CD4-positive, alpha-beta T cell treated with Interleukin-4 for 4 hours (primary cell): ENCODE data around the gene GRHL3.

Experiments
- DNase-seq: peaks from one replicate; pipeline ENCODE4 v3.0.0-alpha.2; 2020

GRHL3 gene

DNA sequence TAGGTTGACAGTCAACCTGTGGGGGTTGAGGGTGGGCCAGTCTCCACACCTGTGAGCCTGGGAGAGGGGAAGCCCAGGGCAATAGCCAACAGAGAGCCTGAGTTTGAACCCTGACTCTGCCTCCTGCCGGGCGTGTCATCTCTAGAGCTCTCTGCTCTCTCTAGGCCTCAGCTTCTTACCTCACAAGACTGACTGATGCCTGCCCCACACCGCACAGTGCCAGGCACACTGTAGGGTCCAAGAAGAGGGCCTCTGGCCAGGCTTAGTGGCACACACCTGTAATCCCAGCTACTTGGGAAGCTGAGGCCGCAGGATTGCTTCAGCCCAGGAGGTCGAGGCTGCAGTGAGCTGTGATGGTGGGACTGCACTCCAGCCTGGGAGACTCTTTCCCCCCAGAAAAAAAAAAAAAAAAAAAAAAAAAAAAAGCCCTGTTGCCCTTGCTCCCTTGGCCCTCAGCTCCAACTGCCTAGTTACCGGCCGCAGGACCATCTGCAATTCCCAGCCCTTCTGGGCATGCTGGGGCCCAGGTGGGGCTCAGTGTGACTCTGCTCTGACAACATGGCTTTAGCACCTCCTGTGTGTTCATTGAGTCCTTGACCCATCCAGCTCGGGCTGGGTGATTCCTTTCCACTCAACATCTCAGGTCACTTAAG, 25.1 kb downstream of the GRHL3 start:
- DNase-seq = no peak

DNA sequence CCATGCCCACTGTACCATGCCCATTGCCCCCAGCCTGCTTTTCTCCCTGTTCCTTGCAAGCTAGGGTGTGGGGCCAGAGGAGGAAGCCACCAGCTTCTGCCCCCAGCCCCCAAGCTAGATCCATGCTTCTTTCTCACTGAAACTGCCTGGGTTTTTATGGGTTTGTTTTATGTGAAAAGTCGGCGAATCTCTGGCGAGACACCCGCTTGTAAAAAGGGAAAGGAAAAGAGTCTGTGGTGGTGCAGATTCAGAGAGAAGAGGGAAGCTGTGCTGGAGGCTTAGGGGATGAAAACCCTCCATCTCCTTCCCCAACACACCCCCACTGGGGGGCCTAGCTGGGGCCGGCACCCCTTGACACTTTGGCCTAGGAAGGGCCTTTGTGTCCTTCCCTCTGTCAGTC, 26.2 kb downstream of the GRHL3 start:
- no peak for DNase-seq

DNA sequence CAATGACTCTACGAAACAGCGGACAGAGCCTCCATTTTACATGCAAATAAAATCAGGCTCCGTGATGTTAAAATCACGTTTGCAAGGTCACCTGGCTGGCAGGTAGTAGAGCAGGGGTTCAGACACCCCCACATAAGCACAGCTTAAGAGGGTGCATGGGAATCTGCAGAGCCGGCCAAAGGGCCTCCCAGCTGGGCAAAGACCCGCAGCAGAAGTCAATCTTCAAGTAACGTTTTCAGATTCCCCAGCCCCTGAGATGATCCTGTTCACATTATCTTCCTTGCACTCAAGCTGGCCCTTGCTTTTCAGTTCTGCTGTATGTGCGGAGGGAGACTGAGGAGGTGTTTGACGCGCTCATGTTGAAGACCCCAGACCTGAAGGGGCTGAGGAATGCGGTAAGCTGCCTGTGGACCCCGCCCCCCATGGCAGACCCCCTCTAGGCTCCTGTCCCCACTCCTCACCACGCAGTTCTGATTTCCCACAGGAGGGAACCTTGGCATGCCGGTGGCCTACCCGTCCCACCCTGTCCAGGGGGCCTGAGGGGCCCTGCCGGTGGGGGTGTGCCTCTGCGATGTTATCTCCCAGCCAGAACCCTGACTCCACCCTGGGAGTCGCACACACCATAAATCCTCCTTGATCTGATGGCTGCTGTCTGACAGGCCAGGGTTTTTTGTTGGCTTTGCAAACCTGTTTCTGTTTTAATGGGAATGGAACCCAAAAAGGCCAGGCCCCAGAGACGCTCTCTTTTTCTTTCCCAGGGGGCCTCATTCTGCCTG, 28.2 kb downstream of the GRHL3 start:
- DNase-seq = no peak

DNA sequence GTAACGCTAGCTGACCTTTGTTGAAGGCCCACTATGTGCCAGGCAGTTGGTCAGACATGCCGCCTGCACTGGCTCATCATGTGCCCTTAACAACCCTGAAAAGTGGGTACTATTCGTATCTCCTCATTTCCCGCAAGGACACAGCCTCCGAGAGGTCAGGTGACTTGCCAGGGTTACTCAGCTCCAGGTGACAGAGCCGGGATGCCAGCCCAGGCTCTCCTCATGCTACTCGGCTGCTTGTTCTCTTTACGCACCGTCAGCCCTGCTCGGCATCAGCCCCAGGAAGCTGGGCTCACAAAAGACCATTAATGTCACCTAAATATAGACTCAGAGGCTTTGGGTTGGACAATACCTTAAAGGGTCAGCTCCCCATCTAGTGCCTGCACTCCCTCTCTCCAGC, 29.0 kb downstream of the GRHL3 start:
- DNase-seq = no peak

DNA sequence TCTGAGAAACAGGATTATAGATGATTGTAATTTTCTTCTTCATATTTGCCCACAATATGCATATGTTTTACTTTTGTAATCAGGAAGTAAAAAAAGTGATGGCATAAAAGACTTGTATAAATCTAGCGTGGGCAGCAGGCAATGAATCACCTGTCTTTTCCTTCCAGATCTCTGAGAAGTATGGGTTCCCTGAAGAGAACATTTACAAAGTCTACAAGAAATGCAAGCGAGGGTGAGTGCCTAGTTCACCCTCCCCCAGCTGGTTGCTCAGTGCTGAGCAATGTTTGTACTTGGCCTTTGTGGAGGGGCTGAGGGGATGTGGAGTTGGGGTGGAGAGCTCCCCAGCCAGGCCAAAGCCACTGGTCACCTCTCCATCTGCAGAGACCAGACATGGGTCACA, 30.7 kb downstream of the GRHL3 start:
- no peak for DNase-seq

DNA sequence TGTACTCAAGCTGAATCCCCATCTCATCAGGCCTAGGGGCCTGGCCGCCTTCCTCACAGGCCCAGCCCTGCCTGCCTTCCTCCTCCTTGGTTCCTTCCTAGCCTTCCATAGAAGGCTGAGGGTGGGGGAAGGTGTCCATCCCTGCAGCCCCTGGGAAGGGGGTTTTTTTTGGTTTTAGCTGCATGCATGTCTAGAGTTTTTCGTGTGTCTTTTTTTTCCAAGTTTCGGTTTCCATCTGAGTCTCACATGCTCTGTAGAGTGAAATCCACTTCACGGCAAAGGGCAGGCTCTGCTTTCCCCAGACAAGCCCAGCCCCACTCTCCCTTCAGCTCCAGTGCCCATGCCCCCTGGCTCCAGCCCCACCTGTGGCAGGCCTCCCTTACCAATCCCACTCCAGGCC, 32.1 kb downstream of the GRHL3 start:
- DNase-seq = no peak

DNA sequence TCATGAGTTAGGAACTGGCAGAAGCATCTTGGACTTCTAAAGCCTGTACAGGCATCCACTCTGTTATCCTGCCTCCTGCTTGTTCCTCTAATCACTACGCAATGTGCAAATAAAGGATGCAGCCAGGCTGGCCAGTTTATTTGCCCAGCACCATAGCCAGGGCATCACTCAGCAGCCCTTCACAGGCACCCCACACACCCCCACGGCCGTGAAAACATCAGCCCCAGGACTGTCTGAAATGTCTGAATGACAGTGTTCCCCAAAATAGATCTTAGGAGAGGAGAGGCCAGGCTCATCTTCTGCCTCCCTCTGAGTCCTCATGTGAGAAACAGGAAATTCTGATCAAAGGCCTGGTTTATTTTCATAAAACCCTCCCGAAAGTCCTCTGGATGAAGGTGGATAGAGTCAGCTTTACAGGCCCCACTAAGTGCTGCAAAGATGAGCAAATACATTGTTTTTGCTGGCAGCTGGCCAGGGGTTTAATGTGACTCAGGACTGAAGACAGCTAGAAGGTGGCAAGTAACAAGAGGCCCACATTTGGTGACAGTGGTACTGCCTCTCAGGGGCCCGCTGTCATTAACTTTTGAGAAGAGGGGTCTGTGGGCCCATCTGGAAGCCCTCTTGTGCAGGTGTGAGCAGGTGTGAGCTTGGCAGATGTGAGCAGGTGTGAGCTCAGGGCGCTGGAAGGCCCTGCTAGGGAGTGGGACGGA, 32.9 kb downstream of the GRHL3 start:
- no peak for DNase-seq

DNA sequence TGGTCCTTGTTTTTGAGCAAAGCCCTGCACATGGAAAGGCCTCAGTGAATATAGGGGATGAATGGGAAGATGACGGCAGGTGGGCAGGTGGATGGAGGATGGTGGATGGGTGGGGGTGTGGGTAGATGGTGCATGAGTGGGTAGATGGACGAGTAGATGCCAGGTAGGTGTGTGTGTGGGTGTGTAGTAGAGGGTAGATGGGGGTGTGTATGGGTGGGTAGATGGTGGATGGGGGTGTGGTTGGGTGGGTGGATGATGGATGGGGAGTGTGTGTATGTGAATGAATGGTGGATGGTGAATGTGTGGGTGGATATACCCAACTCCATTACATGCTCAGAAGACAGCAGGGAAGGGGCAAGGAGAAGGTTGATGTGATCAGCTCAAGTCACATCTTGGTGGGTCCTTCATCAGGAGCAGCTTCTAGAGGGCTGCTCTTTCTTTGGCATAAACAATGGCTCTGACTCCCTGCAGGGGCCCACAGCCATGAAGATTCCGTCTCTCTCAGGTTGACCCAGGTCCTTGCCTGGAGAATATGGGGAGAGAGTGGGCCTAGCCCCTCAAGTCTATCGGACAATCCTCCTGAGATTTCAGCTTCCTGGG, 34.2 kb downstream of the GRHL3 start:
- DNase-seq = no peak

DNA sequence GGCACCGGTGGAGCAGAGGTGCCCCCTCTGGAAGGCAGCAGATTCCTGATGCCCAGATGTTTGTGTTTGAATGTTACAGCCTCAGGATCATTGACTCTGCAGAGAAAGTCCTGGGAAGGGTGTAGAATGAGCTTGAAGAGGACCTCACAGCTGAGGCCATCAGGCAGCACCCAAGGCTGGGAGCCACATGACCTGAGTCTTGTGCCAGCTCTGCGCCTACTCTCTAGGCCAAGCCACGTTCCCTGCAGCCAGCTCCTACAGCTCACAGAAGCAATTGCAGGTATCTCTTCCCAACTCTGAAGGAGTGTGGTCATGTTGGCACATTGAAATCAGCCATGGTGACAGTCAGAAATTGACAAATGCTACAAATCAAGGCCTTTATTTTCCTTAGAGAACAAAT, 36.3 kb downstream of the GRHL3 start:
- DNase-seq = no peak

DNA sequence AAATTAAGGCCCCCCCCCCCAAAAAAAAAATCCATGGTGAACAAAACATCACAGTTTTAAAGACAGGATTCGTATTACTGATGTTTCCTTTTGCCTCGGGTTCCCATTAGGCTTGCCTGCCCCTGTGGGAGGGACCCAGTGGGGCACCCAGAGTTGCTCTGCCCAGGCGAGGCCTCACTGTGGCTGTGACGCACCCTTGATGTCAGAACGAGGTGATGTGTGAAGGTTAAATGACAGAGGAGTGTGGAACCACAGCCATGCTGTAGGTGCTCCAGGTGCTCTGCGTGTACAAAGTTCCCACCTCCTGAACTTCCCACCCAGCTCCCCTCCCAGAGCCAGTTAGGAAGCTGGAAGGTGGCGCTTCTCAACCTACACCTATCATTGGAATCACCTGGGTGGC, 37.9 kb downstream of the GRHL3 start:
- DNase-seq = no peak

DNA sequence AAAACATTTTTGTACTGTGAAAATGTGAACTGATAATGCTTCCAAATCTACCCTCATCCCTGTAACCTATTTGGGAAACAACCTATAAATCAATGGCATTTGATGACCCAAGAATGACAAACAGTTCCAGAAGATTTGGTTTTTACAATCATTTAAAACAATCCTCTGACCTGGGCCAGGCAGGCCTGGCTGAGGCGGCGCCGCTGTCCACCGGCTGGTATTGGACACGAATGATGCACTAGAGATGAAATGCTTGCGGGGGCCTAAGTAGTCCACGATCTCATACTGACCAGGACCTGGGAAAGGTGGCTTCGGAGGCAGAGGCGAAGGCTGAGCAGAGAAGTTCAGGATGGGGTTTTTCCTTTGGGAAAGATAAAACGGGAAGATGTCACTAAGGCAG, 41.5 kb downstream of the GRHL3 start:
- DNase-seq = no peak

DNA sequence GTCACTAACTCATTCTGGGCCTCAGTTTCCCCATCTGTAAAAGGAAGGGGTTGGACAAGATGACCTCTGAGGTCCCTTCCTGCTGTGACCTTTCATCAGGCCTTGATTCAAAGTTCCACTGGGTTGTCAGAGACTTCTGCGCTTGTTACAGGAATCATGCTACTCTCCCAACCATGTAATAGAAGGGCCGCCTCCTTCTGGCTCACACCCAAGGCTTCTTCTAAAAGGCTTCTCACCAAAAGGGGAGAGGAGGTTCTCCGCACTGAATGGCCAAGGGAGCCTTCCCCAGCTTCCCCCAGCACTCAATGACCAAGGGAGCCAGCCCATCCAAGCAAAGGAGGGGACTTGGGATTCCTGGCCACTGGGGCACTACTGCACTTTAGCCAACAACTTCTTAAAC, 42.7 kb downstream of the GRHL3 start:
- DNase-seq = no peak

DNA sequence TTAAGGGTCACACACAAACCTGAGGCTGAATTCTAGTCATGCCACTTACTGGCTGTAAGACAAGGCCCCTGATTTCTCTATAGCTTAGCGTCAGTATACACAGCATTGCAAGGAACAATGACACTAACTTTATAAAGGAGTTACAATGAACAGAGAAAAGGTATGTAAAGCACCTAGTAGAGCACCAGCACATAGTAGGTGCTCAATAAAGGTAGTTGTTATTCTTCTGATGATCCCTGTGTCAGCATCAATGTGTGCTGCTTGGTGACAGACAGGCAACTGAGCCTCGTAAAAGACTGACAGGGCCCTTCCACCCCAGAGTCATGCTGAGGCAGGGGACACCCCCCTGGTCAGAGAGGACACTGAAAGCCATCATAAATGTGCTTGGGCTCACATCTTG, 43.2 kb downstream of the GRHL3 start:
- no peak for DNase-seq

DNA sequence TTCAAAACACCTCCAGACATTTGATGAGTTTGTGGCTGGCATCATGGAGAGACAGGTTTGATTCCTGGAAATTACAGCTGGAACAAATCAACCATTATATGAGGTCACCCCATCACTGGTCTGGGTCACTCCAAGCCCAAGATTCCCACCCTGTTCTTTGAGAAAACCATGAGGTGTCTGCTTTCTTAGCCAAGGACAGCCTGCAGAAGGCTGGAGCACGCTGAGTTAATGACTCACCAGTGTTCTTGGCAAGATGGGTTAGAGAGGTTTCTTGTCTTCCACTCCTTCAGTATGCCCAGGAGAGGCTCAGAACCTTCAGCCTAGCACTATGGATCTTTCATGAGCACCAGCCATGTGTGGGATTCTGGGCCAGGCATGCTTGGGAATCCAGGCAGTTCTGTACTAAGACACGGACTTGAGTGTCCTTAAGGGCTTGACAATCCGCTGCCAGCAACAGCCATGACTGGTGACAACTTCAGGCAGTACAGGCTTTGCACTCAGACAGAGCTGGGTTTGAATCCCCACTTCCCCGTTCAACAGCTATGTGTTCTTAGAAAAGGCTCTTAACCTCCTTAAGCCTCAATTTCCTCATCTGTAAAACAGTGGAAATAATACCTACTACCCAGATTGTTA, 43.9 kb downstream of the GRHL3 start:
- no peak for DNase-seq

DNA sequence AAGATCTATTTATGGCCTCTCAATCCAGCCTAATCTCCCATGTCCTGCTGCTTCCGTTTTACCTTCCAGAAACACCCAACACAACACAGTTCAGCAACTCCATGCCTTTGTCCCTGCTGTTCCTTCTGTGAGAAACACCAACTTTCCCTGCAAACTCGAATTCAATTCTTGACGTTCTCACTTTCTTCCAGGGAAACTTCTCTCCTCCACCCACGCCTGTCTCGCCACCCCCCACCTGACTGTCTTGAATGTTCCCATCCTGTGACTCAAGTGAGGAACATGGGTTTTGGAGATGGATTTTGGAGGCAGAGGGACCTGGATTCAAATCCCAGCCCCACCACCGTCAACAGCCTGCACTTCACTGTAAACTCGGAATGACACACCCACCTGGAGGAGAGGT, 44.8 kb downstream of the GRHL3 start:
- no peak for DNase-seq

DNA sequence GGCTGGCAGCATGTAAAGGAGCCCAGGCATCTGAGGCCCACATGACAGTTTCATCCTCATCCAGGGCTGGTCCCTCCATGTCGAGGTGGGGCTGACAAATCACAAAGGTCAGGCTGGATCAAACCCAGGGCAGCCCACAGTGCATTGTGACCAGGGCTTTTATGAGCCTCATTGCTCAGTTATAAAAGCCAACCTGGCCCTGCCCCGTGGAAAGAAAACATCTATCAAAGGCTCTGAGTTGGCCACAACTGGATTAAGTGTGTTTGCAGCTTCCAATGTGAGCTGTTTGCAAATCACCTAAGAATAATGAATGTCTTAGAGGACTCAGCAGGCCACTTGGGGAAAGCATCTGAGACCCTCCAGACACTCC, 45.4 kb downstream of the GRHL3 start:
- DNase-seq = no peak

DNA sequence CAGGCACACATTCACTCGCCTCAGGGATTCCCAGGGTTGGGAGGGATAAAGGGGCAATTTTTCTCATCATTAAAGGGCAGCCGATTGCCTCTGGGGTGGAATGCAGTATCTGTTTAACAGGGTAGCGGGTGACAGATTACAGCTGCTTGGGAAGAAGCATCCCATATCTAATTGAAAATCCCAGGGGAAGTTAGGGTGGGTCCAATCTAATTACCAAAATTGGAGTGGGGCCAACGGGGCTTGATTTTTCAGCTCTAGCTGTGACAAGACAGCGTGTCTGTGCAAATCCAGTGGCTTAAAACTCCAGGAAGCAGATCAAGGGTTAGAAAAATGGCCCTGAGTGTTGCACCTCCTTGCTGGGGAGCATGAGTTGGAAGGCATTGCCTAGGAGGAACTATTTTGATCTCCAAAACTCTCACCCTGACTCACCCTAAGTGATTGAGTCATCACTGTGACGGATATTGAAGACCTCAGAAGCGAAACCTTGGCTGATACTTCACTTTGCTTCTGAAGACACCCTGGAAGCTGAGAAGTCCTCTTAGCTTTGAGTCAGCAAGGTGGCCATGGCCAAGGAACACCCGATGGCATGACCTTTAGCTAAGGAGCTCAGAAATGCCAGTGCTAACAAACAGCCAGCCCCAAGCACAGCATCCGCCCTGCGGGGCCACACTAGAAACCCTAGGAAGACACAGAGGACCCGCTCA, 46.0 kb downstream of the GRHL3 start:
- DNase-seq = no peak

DNA sequence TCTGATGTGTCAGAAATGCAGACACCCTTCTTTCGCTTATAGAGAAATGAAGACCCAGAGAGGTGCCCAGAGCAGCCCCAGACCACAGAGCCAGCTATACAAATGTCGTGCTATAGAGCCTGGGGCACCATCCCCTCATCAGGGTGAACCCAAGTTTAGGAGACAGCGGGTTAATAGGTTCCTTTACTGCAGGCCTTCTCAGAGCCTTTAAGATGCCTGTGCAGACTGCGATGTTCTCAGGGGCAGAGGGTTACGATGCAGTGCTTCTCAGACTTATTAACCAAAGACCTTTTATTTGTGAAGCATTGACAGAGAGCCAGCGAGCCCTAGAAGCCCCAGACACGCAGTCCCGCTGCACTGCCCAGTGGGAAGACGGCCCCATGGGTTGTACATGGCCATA, 47.5 kb downstream of the GRHL3 start:
- no peak for DNase-seq

DNA sequence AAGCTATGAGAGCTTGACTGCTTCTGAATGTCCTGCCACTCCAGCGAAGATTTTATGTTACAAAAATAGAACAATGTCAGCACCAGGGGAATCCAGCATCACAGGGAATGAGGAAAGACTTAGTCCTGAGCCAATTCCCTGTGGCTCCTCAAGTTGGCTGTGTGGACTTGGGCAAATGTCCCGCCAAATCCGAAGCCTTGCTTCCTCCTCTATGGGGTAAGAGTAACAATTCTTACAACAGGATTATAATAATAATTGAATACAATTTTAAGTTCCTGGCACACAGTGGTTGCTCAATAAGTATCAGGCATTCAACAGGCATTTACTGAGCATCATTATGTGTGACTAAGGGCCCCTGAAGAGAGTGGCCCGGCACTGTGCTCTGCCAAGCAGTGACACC, 50.0 kb downstream of the GRHL3 start:
- no peak for DNase-seq

DNA sequence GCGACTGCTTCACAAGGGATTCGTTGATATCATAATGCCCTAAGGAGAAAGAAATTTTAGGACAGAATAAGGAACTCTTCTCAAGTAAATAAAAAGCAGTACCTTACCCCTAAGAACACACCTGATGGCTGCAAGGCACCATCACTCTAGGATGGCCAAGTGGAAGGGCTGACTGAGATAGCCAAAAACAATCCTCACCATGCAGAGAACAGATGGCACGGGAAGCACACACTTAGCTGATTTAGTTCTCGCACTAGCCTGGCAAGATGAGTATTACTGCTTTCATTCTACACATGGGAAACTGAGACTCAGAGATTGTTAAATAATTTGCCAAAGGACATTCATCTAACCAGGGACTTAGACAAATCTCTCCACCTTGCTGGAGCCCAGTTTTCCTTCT, 50.6 kb downstream of the GRHL3 start:
- no peak for DNase-seq

DNA sequence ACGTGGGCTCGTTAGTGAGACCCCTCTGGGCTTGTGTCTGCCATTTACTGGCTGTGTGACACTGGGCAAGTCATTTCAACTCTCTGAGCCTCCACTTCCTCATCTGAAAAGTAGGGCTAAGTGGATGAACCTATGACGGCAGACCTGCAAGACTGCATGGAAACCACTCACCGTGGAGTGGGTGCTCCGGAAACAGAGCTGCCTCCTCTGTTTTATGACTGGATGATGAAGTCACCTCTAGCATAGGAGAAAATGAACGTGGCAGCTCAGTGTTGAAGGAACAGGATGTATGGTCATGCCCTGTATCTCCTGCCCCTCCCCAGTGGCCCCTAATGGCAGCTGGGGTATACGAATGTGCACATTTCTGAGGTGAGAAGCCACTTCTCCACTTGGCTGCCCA, 53.9 kb downstream of the GRHL3 start:
- no peak for DNase-seq

DNA sequence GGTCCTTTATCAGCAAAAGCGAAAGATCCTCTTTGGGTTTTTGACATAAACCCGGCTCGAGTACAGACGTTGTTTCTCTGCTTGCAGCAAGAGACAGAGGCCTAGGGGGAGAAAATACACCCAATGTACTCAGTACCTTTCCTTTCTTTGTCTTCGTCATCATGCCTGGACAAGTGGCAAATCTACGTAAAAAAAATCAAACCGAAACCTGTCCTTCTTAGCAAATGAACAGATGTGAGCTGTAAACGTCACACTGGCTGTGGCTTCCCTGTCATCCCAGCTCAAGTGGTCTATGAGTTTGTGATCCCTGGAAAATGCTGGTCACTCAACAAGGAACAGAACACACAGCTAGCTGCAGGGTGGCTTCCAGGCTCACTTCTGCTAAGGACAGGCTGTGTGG, 54.6 kb downstream of the GRHL3 start:
- DNase-seq = no peak
